GM10847 (cell line): ENCODE results near the gene UGT1A4.

Experiments used
- POLR2A ChIP-seq: IDR thresholded peaks from 2 replicates; pipeline ENCODE4 v1.6.1; 2011; ENCODE audit not compliant: insufficient read length; ENCODE audit errors: extremely low read depth

UGT1A4 gene

GRCh38 chr2:233821196-233821595, 102.7 kb downstream of the UGT1A4 start:
- TF ChIP-seq POLR2A: no peak

GRCh38 chr2:233821709-233822100, 103.2 kb downstream of the UGT1A4 start:
- no peak for TF ChIP-seq POLR2A

- no peak for TF ChIP-seq POLR2A
These were observed 103.7 kb downstream of the UGT1A4 start for GRCh38 chr2:233822101-233822771.
